HG03520 (cell line): ENCODE data around the gene ARID3A.
"Not testable (repeated sequence)": the region's sequence is repeated elsewhere in the genome, so short reads cannot be mapped to it uniquely, and the experiment has no call there.

Source experiments
- ATAC-seq: cut with Tn5 transposase; IDR thresholded peaks from one replicate; pipeline ENCODE4 v1.9.1; 2021; ENCODE audit warnings: mild to moderate bottlenecking, moderate library complexity; ENCODE audit not compliant: unreplicated experiment

The ARID3A gene

DNA sequence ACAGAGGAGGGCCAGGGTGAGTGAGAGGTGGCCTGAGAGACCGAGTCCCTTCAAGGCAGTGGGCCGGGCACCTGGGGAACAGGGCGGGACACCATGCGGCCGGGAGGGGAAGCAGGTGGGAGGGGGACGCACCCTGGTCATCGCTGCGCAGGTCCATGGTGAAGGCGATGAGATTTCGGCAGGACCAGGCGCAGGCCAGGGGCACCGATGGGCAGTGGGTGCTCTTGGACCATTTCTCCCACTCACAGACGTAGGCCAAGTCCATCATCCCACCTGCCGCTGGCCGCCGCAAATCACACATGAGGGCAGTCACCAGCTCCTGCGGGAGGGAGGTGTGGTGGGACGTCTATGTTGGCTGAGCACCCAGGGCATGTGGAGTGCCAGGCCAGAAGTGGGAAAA, 35.0 kb upstream of the ARID3A start:
- no peak for ATAC-seq

DNA sequence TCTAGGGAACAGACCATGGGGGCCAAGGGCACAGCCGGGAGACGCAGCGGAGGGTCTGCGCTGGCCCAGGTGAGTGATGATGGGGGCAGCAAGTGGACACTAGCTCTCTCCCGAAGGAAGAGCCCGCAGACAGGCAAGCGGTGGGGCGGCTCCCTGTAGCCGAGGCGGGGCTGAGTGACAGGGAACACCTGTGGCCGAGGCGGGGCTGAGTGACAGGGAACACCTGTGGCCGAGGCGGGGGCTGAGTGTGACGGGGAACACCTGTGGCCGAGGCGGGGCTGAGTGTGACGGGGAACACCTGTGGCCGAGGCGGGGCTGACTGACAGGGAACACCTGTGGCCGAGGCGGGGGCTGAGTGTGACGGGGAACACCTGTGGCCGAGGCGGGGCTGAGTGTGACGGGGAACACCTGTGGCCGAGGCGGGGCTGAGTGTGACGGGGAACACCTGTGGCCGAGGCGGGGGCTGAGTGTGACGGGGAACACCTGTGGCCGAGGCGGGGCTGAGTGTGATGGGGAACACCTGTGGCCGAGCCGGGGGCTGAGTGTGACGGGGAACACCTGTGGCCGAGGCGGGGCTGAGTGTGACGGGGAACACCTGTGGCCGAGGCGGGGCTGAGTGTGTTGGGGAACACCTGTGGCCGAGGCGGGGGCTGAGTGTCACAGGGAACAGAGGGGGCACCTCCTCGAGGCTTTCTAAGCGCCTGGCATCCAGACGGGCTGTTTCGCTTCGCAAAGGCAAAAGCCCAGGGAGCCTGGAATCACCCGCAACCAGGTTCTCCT, 34.2 kb upstream of the ARID3A start:
- not testable (repeated sequence) for ATAC-seq

DNA sequence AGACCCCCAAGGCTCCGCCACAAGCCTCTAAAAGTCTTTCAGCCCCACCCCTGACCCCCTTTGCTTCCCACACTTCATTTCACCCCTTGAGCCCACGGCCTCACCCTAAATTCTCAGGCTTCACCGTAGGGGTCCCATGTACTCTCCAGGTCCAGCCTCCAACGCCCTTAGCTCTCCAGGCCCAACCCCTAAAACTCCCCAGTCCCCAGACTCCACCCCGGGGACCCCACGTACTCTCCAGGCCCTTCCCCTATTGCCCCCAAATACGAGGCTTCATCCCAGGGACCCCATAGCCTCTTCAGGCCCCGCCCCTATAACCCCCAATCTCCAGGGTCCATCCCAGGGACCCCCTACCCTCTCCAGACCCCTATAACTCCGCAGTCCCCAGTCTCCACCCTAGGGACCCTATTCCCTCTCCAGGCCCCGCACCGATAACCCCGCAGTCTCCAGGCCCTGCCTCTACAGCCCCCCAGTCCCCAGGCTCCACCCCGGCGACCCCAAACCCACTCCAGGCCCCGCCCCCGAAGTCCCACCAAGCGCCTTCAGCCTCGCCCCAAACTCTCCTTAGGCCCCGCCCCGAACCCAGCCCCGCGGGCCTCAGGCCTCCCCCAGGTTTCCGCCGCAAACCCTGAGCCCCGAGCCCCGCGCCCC, 33.5 kb upstream of the ARID3A start:
- ATAC-seq, result no peak

DNA sequence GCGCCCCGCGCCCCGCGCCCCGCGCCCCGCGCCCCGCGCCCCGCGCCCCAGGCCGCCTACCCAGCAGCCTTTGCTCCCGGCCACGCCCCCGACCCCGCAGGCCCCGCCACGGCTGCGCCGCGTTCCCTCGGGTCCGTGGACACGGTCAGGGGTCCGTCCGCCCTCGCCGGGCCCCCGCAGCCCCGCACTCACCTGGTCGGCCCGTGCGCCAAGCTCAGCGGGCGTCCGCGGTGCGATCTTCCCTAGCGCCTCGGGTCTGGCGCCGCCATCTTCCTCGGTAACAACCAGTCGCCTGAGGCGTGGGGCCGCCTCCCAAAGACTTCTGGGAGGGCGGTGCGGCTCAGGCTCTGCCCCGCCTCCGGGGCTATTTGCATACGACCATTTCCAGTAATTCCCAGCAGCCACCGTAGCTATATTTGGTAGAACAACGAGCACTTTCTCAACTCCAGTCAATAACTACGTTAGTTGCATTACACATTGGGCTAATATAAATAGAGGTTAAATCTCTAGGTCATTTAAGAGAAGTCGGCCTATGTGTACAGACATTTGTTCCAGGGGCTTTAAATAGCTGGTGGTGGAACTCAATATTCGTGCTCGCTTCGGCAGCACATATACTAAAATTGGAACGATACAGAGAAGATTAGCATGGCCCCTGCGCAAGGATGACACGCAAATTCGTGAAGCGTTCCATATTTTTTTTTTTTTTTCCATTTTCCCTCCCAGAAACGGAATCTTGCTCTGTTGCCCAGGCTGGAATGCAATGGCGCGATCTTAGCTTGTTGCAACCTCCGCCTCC, 32.7 kb upstream of the ARID3A start, which contains the start of the genes MED16 and RNU6-9:
Gene MED16 (minus strand): TSS at position 294 of the 796 bp plus-strand sequence. CDS start 2,056 bp downstream, outside the sequence.
Gene RNU6-9 (plus strand): TSS at position 591 of the 796 bp plus-strand sequence.
- peak; percentile 77 for ATAC-seq

DNA sequence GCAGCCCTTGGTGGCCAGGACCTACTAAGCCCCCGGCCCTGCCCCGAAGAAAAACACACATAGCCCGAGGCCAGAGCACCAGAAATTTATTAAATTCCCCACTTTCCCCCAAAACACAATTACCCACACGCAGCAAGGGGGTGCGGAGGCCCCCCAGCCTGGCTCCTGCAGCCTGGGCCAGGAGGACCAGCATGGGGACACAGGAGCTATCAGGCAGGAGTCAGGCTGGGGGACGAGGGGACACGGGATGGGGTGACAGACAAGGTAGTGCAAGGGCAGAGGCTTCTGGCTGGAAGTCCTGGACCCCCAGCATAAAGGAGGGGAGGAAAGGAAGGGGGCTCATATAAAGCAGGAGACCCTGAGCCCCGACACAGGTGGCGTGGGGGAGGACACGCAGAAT, 29.4 kb upstream of the ARID3A start:
- ATAC-seq, result no peak

DNA sequence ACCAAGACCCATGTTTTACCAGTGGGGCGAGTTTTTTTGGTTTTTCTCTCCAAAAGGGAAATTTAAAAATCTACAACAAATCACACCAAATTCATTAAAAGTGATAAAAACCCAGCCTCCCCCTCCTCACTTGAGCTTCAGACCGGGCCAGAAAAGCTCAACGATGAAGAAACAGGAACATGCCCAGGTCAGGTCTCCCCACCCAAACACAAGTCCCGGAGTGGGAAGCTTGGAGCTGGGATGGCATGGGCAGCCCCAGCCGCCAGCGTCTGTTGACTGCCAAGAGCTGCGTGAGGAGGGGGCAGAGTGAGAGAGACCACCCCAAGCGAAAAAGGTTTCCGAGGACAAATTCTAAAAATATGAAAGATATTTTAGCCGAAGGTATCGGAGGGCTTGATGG, 28.8 kb upstream of the ARID3A start:
- no peak for ATAC-seq

DNA sequence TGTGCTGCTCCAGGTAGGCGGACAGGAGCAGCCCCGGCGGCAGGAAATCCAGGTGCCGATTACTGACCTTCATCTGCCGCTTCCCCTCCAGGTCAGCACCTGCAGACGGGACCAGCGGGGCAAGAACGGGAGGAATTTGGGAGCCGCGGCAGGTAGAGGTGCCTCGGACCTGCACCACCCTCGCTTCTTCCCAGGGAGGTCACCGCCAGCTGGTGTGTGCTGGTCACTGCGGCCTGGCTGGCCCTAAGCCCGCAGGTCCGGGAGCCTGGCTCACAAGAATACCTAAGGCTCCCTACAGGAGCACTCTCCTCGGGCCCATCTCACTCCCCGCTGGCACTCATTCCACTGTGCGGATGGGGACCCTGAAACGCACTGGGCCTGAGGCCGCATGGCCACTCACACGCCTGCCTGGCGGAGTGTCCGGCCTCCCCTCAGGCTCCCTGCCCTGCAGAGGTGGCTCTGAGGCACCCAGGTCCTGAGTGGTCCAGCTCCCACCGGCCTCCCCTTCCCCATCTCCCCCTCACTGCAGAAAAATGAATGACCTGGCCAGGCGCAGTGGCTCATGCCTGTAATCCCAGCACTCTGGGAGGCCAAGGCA, 28.3 kb upstream of the ARID3A start:
- no peak for ATAC-seq

DNA sequence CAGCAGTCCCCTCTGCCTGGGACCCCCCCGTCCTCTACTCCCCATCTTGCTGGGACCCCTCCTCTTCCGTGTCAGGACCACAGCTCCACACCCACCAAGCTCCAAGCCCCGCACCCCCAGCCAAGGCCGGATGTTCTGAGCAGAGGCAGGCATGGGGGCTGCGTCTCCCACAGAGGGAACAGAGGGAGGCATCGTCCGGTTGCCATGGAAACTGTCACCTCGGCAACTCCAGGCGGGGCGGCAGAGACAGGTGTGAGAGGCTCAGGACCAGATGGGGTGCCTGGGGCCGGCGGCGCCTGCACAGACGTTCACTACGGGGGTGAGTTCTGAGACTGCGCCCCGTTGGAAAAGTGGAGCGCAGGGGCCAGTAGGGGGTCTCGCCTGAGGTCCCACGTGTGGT, 27.2 kb upstream of the ARID3A start:
- no peak for ATAC-seq

DNA sequence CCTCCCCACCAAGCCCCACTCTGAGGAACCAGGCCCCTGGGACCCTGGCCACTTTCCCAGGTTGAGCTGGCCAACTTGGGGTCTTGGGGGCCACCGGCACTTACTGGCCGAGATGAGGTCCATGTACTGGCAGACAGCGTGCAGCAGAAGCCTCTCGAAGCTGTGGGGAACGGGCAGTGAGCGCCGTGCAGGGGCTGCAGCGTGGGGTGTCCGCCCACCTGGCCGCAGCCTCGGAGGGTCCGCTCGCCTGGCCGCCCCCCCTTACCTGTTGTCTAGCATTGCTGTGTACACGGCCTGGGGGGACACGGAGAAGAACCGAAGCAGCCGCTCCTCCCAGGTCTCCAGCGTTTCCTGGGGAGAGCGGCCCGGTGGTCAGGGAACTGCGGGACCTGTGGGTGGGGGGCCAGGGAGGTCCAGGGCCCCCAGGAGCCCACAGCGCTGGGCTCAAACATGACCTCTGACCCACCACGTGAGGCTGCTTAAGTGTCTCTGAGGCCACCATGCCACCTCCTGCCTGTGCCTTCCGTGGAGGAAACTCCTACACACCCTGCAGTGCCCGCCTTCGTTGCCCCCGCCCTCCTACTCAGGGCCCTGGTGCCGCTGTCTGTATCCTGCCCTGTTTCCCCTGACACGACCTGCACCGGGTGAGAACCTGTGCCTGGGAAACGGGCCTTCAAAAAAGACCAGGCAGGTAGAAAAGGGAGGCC, 26.3 kb upstream of the ARID3A start:
- no peak for ATAC-seq

DNA sequence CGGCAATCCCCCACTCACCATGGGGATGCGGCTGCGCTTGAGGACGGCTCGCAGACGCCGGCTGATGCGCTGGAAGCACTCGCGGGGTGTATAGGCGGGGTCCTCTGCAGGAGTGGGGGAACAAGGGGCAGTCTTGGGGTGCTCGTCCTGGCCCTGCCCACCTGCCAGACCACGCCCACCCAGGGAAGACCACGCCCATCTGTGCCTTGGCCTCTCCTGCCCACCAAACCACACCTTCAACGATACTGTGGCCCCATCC, 25.9 kb upstream of the ARID3A start:
- no peak for ATAC-seq

DNA sequence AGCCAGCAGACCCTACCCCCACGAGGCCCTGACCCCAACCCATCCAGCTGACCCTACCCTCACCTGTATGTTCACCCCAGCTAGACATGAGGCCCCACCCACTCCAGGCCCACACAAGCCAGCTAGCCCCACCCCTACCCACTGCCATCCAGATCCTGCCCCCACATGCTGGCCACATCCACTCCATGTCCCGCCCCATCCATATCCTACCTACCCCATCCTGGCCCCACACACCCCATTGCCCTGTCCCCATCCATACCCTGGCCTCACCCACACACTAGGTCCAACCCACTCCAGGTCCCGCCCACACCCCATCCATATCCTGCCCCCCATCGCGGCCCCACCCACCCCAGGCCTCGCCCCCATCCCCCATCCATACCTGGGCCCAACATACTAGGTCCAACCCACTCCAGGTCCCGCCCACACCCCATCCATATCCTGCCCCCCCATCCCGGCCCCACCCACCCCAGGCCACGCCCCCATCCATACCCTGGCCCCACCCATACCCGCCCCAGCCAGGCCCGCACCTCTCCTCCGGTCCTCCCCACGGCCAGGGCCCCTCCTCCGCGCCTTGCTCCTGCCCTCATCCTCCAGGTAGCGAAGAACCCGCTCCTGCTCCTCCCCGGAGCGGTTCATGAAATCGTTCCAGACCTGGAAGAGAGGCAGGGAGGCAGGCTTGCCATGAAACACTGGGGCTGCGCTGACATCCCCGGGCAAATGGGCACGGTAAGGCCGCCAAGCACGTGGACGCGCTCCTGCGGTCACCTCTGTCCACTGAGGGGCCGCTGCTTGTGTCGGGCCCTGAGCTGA, 25.3 kb upstream of the ARID3A start:
- ATAC-seq, result no peak

DNA sequence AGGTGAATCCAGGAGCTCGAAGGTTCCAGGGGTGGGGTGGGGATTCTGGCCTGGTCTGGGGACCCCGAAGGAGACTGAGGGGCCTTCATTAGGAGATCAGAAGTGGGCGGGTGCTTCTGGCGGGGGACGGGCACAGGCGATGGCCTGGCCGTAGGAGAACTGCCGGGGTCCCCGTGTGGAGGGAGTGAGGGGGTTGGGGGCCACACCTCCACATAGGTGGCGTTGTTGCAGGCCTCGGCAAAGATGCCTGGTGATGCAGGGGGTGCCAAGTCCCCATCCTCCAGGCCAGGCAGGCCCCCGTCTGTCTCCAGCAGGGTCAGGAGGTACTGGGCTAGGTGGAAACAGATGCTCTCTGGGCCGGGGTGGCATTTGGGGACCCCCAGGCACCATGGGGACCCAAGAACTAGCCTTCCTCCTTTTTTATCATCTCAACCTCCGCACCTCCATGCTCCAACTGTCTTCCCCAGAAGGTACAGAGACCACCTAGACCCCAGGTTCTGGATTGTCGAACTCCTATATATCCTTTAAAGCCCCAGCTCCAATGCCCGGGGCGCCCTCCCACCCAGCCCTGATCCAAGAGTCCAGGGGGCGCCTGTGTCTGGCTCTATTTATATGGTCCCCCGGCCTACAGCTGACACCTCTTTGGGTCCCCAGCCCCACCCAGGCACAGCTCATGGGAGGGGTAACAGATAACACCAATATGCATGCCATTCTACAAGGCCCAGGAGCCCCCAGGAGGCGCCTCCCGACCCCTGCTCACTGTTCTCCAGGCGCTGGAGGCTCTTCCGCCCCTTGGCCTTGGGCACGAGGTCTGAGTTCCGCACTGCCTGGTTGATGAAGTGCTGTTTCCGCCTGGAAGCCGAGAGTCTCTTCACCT, 24.4 kb upstream of the ARID3A start:
- no peak for ATAC-seq

DNA sequence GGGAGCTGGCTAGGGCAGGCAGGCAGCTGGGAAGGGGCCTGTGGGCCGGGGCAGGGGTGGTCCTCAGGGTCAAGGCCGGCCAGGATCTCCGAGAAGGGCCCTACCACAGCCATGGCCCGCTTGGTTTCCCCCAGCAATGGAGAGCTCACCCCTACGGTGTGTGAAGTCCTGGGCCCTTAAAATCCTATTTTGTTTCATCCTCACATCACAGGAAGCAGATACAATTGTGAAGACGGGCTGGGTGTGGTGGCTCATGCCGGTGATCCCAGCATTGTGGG, 23.8 kb upstream of the ARID3A start:
- ATAC-seq, result no peak

DNA sequence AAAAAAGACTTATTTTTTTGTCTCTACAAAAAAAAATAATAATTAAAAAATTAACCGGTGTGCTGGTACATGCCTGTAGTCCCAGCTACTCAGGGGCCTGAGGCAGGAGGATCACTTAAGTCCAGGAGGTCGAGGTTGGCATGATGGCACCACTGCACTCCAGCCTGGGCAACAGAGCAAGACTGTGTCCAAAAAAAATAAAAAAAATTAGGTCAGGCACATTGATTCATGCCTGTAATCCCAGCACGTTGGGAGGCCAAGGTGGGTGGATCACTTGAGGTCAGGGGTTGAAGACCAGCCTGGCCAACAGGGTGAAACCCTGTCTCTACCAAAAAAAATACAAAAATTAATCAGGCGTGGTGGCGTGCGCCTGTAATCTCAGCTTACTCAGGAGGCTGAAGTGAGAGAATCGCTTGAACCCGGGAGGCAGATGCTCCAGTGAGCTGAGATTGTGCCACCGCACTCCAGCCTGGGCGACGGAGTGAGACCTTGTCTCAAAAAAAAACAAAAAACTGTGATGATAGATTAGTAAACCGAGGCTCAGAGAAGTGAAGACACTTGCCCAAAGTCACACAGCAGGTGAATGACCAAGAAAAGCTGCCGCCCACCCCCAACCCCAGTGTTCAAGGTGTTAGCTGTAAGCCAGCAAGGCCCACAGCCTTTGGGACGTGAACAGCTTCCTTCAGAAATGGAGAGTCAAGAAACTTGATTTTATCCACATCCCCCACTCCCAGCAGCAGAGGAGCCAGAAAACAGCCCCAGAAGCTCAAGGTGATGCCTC, 23.2 kb upstream of the ARID3A start:
- ATAC-seq, result no peak

DNA sequence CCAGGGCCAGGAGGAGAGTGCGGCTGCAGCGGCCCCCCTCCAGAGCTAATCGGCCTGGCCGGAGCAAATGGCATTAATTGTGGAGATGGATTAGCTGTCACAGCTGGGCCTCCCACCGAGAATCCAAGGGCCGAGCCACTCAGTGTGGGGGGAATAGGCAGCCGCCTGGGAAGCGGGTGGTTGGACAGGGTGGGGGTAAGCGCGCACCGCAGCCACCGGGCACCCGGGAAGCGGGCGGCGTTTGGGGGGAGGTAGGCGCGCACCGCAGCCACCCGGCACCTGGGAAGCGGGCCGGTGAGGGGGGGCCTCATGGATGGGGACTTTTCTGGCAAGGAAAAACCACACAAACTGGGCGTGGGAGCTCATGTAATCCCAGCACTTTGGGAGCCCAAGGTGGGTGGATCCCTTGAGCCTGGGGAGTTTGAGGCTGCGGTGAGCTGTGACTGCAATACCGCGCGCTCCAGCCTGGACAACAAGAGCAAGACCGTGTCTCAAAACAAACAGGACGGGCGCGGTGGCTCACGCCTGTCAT, 22.5 kb upstream of the ARID3A start:
- ATAC-seq, result no peak

DNA sequence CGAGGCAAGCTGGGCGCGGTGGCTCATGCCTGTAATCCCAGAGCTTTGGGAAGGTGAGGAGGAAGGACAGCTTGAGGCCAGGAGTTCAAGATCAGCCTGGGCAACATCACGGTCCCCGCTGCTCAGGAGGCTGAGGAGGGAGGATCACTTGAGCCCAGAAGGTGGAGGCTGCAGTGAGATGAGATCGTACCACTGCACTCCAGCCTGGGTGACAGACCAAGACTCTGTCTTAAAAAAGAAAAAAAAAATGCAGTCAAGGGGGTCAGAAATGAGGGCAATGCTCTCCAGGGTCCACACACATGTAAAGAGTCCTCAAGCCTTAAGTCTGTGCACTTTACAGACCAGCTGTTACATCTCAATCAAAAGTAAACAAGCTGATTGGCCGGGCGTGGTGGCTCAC, 21.3 kb upstream of the ARID3A start:
- no peak for ATAC-seq

DNA sequence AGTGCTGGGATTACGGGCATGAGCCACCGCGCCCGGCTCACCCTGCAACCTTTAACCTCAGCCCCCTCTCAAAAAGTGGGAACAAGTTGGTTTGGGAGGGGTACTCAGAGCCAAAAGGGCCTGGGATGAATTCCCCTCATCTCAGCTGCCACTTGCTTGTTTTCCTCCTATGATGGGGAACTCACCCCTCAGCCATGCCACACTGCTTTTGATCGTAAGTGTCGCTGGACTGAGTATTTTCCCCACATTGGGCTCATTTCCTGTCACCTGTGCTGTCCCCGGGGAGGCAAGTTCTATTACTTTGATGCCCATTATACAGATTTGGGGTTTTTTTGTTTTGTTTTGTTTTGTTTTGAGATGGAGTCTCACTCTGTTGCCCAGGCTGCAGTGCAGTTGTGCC, 19.4 kb upstream of the ARID3A start:
- ATAC-seq, result no peak

DNA sequence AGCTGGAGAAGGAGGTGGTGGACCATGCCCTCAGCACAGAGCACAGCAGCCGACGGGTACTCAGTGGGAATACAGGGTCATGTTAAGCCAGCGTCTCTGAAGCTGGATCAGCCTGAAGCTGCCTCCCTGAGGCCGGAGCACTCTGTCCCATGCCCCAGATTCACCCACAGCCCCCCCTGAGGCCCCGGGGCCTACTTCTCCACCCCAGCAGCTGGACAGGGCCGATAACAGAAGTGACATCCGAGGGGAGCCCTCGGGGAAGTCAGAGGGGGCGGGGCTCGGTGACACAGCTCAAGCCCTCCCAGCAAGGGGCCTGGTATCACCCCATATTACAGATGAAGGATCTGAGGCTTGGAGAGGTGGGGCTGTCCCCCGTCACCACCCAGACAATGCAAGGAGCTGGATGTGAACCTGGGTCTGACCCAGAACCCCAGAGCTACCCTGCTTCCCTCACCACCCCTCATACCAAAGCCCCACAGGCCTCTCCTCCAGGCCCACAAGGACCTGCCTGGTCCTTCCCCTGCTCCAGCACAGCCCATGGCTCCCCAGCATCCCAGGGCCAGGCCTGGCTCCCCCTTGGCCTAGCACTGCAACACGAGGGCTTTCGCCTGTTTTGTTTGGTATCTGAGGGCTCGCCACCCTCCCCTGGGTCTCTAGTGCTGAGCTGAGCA, 18.5 kb upstream of the ARID3A start:
- ATAC-seq, result no peak
